Panc1 (cell line): ENCODE results near the gene GVQW3.

Source experiments
- CTCF ChIP-seq: fragments of 450-650 bp; IDR thresholded peaks from 2 replicates; pipeline ENCODE4 v1.5.1; 2017; ENCODE audit warnings: mild to moderate bottlenecking
- POLR2AphosphoS5 ChIP-seq: IDR thresholded peaks from 2 replicates; pipeline ENCODE4 v1.6.1; 2012; ENCODE audit warnings: mild to moderate bottlenecking, low read depth, low read length, moderate library complexity
- REST ChIP-seq, 2 experiments: IDR thresholded peaks; 2 replicates each; pipeline ENCODE4 v1.6.1; 2011 to 2012; ENCODE audit warnings: low read depth in 2 of 2, control low read depth in 1 of 2, low read length in 1 of 2, mild to moderate bottlenecking in 1 of 2, moderate library complexity in 1 of 2; ENCODE audit not compliant: insufficient read depth in 1 of 2
- SIN3A ChIP-seq: IDR thresholded peaks from 2 replicates; pipeline ENCODE4 v1.6.1; 2012; ENCODE audit warnings: low read depth, mild to moderate bottlenecking, low read length, moderate library complexity, borderline replicate concordance; ENCODE audit not compliant: insufficient read depth
- TCF7L2 ChIP-seq: IDR thresholded peaks from 2 replicates; pipeline ENCODE4 v1.6.1; 2011; ENCODE audit warnings: mild to moderate bottlenecking, low read depth, low read length, inconsistent platforms

- TF ChIP-seq CTCF (no peak), POLR2AphosphoS5 (no peak), SIN3A (no peak), REST (IDR thresholded peaks at IDR 0.05; ENCODE audit: insufficient read depth in 1 of 2, low read depth in 2 of 2, low read length in 1 of 2) (no peak), TCF7L2 (no peak)
Measured at GRCh38 chr11:76424891-76425290, 43.8 kb downstream of the GVQW3 start.
